ENCODE measurements around the gene RXFP2. TPM values are rescaled to one million over a fixed set of nuclear protein-coding genes. Genes with fewer than 3 reads are reported as not detected.
A peak's percentile ranks its signal among the peaks of the same experiment; 100 is the strongest.

Gene RXFP2
- total and polyA plus RNA-seq, 10 donors = not detected

DNA sequence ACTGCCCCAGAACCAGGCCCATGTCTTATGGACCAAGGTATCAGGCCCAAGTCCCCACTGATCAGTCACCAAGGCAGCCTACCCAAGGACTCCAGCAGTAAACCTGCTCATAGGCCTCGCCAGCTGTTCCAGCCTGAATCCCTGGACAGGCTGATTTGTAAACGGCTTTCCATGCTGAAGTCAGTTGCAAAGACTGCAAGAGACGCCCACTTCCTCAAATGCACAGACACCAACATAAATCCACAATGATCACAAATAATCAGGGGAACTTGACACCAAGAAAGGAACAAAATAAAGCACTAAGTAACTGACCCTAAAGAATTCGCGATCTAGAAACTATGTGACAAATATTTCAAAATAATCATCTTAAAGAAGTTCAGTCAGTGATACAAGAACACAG, 75.2 kb downstream of the RXFP2 start:
- no peak for DNase-seq
- Histone ChIP-seq H3K9me3 (peaks cover 6 to 65% (median 43%) of the 10 kb centered on the region in 8 donors), H3K4me1 (no peaks in the 10 kb centered on the region), H3K27ac (no peak overlapping the region), H3K4me3 (no peak overlapping the region), H3K36me3 (no peaks in the 10 kb centered on the region), H3K27me3 (replicated peaks in 1 of 7) (no peaks in the 10 kb centered on the region)
- 61 to 78% (median 77%) methylated on average over 5 of the region's 5 CpGs for WGBS, 5 donors
- TF ChIP-seq POLR2A (IDR thresholded peaks at IDR 0.05) = no peak
- TF ChIP-seq POLR2AphosphoS5 (IDR thresholded peaks at IDR 0.05) = no peak
- TF ChIP-seq, protein P1, sequence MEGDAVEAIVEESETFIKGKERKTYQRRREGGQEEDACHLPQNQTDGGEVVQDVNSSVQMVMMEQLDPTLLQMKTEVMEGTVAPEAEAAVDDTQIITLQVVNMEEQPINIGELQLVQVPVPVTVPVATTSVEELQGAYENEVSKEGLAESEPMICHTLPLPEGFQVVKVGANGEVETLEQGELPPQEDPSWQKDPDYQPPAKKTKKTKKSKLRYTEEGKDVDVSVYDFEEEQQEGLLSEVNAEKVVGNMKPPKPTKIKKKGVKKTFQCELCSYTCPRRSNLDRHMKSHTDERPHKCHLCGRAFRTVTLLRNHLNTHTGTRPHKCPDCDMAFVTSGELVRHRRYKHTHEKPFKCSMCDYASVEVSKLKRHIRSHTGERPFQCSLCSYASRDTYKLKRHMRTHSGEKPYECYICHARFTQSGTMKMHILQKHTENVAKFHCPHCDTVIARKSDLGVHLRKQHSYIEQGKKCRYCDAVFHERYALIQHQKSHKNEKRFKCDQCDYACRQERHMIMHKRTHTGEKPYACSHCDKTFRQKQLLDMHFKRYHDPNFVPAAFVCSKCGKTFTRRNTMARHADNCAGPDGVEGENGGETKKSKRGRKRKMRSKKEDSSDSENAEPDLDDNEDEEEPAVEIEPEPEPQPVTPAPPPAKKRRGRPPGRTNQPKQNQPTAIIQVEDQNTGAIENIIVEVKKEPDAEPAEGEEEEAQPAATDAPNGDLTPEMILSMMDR (IDR thresholded peaks at IDR 0.05 in 8 of 11, conservative IDR thresholded peaks at IDR 0.05 in 3 of 11) = no peak
- intact Hi-C loops (cut with DNase I; ENCODE audit: low total_unique reads) = no loop called here

- TF ChIP-seq POLR2AphosphoS5 (IDR thresholded peaks at IDR 0.05) = no peak
- intact Hi-C loops (cut with DNase I; ENCODE audit: low total_unique reads) = no loop called here
- H3K9me3 ChIP-seq = peaks cover 6 to 56% (median 39%) of the 10 kb centered on the region in 8 donors
- no peak for DNase-seq
- H3K27me3 ChIP-seq (replicated peaks in 1 of 7) = no peaks in the 10 kb centered on the region
- no peak overlapping the region for H3K4me3 ChIP-seq
- H3K36me3 ChIP-seq = no peaks in the 10 kb centered on the region
- 0 to 45% (median 2%) methylated on average over 1 of the region's 1 CpG for WGBS, 5 donors
- no peak overlapping the region for H3K27ac ChIP-seq
- no peaks in the 10 kb centered on the region for H3K4me1 ChIP-seq
These were observed 76.2 kb downstream of the RXFP2 start for GRCh38 chr13:31815361-31816144.

DNA sequence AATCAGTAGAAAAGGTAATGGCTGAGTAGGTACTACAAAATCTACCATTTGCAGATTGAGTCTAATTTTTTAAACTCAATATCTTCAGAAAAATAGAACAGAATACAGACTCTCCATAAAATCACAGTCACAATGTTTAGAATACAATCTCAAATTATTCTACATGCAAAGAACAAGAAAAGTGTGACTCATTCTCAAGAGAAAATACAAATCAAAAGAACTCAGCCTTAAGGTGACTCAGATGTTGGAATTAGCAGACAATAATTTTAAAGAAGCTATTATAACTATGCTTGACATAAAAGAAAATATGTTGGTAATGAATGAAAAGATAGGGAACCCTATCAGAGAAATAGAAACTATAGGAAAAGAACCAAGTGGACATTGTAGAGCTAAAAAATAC, 78.9 kb downstream of the RXFP2 start:
- Histone ChIP-seq H3K4me3 (no peak overlapping the region), H3K27me3 (replicated peaks in 1 of 7) (no peaks in the 10 kb centered on the region), H3K36me3 (no peaks in the 10 kb centered on the region), H3K27ac (no peak overlapping the region), H3K9me3 (peaks cover 6 to 49% (median 37%) of the 10 kb centered on the region in 8 donors), H3K4me1 (no peaks in the 10 kb centered on the region)
- TF ChIP-seq POLR2A (IDR thresholded peaks at IDR 0.05) (no peak), POLR2AphosphoS5 (IDR thresholded peaks at IDR 0.05) (no peak)
- TF ChIP-seq, protein P1 (IDR thresholded peaks at IDR 0.05 in 8 of 11, conservative IDR thresholded peaks at IDR 0.05 in 3 of 11) = no peak
- intact Hi-C loops (cut with DNase I; ENCODE audit: low total_unique reads) = no loop called here
- DNase-seq = no peak

- TF ChIP-seq POLR2A (IDR thresholded peaks at IDR 0.05) (no peak), POLR2AphosphoS5 (IDR thresholded peaks at IDR 0.05) (no peak)
- TF ChIP-seq, protein P1 (IDR thresholded peaks at IDR 0.05 in 8 of 11, conservative IDR thresholded peaks at IDR 0.05 in 3 of 11) = peak in 1 of 11 experiments; percentile 8
- H3K4me1 ChIP-seq = no peaks in the 10 kb centered on the region
- H3K27ac ChIP-seq = no peak overlapping the region
- DNase-seq = no peak
- no peak overlapping the region for H3K4me3 ChIP-seq
- intact Hi-C loops (cut with DNase I; ENCODE audit: low total_unique reads) = no loop called here
- 85 to 96% (median 86%) methylated on average over 3 of the region's 3 CpGs for WGBS, 5 donors
- no peaks in the 10 kb centered on the region for H3K9me3 ChIP-seq
- no peaks in the 10 kb centered on the region for H3K27me3 ChIP-seq (replicated peaks in 1 of 7)
- H3K36me3 ChIP-seq = no peaks in the 10 kb centered on the region
These were observed 85.6 kb downstream of the RXFP2 start for GRCh38 chr13:31824705-31825517.

Measured in spleen (tissue), 11 donors.